Subcutaneous adipose tissue (tissue), 4 donors: ENCODE measurements around the gene CCDC38. TPM values are rescaled to one million over a fixed set of nuclear protein-coding genes. Genes with fewer than 3 reads are reported as not detected.

Experiments used
- CTCF ChIP-seq: fragments of 450-650 bp; IDR thresholded peaks from one replicate; pipeline ENCODE4 v1.5.1; 2016; ENCODE audit warnings: low read depth, mild to moderate bottlenecking, control low read depth, antibody characterized with exemption, moderate library complexity
- total RNA-seq, 4 donors: library from RNA; depleted of rRNA; stranded (reverse); fragments of >200 nt; gene quantifications; one replicate each; pipeline ENCODE4 v1.1.0, GENCODE V29; 2016

Gene CCDC38
- total RNA-seq, 4 donors from 2014 or later, result not detected

GRCh38 chr12:95974358-95974757, 31.9 kb upstream of the CCDC38 start:
- TF ChIP-seq CTCF, result no peak

GRCh38 chr12:95972832-95973456, 30.5 kb upstream of the CCDC38 start:
- no peak for TF ChIP-seq CTCF

- no peak for TF ChIP-seq CTCF
Measured at GRCh38 chr12:95970905-95971304, 28.5 kb upstream of the CCDC38 start.

DNA sequence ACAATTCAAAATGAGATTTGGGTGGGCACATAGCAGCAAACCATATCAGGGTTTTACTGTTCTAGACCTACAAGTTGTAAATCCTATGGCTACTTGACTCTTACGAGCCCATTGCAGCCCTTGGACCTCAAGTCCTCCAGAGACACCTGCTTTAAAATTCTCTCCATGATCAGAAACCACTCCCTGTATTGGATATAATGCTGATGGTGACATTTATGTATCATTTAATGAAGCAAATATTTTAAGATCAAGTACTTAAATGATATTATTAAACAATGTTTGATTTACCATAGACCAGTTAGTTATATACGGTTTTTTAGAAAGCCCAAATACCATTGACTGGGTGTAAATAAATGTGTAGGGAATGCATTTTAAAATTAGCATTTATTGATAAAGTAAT, 24.9 kb upstream of the CCDC38 start:
- no peak for TF ChIP-seq CTCF

GRCh38 chr12:95966287-95966870, 24.0 kb upstream of the CCDC38 start:
- TF ChIP-seq CTCF, result no peak

DNA sequence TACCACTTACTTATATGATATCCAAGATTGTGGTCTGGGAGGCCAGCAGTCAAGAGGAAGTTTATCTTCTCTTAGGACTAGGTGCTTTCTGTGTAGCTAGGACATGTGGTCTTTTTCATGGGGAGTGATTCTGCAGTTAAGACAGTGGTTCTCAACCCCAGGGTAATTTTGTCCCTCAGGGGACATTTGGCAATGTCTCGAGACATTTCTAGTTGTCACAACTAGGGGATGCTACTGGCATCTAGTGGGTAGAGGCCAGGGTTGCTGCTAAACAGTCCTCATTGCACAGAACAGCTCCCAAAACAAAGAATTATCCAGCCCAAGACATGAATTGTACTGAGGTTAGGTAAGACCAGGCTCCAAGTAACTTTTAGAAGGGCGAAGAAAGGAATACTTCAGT, 20.7 kb upstream of the CCDC38 start:
- no peak for TF ChIP-seq CTCF

GRCh38 chr12:95962222-95962621, 19.8 kb upstream of the CCDC38 start:
- TF ChIP-seq CTCF, result no peak
